ENCODE data around the gene SIVA1. TPM values are rescaled to one million over a fixed set of nuclear protein-coding genes. Genes with fewer than 3 reads are reported as not detected.

Gene SIVA1
- polyA plus RNA-seq, 3 donors, result 102 to 193 (median 156) TPM

- 83% methylated on average over 6 of the region's 10 CpGs for WGBS (ENCODE audit: insufficient coverage)
- Histone ChIP-seq H3K4me1 (ENCODE audit: control insufficient read depth in 1 of 2, insufficient read depth in 2 of 2, low read length in 2 of 2) (peaks cover 4% of the 10 kb centered on the region in 2 donors), H3K27me3 (ENCODE audit: control insufficient read depth in 2 of 2, insufficient read depth in 2 of 2, low read length in 2 of 2) (peaks cover 0 to 4% of the 10 kb centered on the region in 2 donors), H3K36me3 (replicated peaks in 1 of 2; ENCODE audit: control insufficient read depth in 1 of 2, insufficient read depth in 2 of 2, low read length in 2 of 2) (no peaks in the 10 kb centered on the region), H3K9ac (ENCODE audit: insufficient read depth, low read length, poor library complexity, severe bottlenecking) (no peak overlapping the region), H4K20me1 (ENCODE audit: insufficient read depth, low read length) (no peaks in the 10 kb centered on the region), H3K79me2 (ENCODE audit: insufficient read depth, low read length) (no peaks in the 10 kb centered on the region), H3K4me3 (replicated peaks in 1 of 3; ENCODE audit: low read depth in 2 of 3, low read length in 3 of 3) (no peak overlapping the region), H3K9me3 (replicated peaks in 1 of 2; ENCODE audit: control insufficient read depth in 1 of 2, insufficient read depth in 1 of 2, low read length in 2 of 2) (no peaks in the 10 kb centered on the region), H3K4me2 (replicated peaks; ENCODE audit: extremely low read depth, low read length, poor library complexity, severe bottlenecking) (no peak overlapping the region), H3K27ac (ENCODE audit: low read depth in 1 of 2, low read length in 2 of 2) (no peak overlapping the region), H2AFZ (ENCODE audit: insufficient read depth, low read depth, low read length, poor library complexity, severe bottlenecking) (no peak overlapping the region)
- no peak for DNase-seq
- Mint-ChIP-seq H3K36me3 (peaks cover 2 to 4% of the 10 kb centered on the region in 2 donors), H3K27ac (peak overlapping the region in 2 of 7 donors; percentile 10 to 54), H3K27me3 (ENCODE audit: low read depth in 3 of 3) (peaks cover 2 to 9% (median 8%) of the 10 kb centered on the region in 3 donors), H3K4me1 (peaks cover 11% of the 10 kb centered on the region), H3K4me3 (no peak overlapping the region), H3K9me3 (no peaks in the 10 kb centered on the region)
- intact Hi-C loops (cut with micrococcal nuclease), result no loop called here
- TF ChIP-seq, protein P1, sequence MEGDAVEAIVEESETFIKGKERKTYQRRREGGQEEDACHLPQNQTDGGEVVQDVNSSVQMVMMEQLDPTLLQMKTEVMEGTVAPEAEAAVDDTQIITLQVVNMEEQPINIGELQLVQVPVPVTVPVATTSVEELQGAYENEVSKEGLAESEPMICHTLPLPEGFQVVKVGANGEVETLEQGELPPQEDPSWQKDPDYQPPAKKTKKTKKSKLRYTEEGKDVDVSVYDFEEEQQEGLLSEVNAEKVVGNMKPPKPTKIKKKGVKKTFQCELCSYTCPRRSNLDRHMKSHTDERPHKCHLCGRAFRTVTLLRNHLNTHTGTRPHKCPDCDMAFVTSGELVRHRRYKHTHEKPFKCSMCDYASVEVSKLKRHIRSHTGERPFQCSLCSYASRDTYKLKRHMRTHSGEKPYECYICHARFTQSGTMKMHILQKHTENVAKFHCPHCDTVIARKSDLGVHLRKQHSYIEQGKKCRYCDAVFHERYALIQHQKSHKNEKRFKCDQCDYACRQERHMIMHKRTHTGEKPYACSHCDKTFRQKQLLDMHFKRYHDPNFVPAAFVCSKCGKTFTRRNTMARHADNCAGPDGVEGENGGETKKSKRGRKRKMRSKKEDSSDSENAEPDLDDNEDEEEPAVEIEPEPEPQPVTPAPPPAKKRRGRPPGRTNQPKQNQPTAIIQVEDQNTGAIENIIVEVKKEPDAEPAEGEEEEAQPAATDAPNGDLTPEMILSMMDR (IDR thresholded peaks at IDR 0.05), result no peak
Measured at GRCh38 chr14:104806625-104807465, 53.9 kb downstream of the SIVA1 start.

DNA sequence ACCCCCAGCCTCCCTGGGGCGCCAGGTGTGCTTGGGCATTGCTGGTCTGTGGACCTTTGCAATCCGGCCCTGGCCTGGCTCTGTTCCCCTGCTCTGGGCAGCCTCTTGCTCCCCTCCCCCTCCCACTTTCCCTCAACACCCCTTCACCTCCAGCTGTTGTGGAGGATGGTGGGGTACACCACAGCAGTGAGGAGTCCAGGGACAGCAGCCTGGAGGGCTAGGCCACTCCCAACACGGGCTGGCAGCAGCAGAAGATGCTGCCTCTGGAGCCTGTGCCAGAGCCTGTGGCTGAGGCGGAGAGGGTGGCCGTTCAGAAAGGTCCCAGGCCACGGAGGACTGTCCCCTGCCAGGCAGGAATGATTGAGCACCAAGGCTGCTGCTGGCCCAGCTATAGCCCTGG is 55.5 kb downstream of the SIVA1 start:
- Histone ChIP-seq H3K79me2 (ENCODE audit: insufficient read depth, low read length) (peaks cover 1% of the 10 kb centered on the region), H3K27ac (ENCODE audit: low read depth in 1 of 2, low read length in 2 of 2) (no peak overlapping the region), H3K9ac (ENCODE audit: insufficient read depth, low read length, poor library complexity, severe bottlenecking) (no peak overlapping the region), H3K4me2 (replicated peaks; ENCODE audit: extremely low read depth, low read length, poor library complexity, severe bottlenecking) (no peak overlapping the region), H3K27me3 (ENCODE audit: control insufficient read depth in 2 of 2, insufficient read depth in 2 of 2, low read length in 2 of 2) (no peaks in the 10 kb centered on the region), H3K36me3 (replicated peaks in 1 of 2; ENCODE audit: control insufficient read depth in 1 of 2, insufficient read depth in 2 of 2, low read length in 2 of 2) (no peaks in the 10 kb centered on the region), H3K4me1 (ENCODE audit: control insufficient read depth in 1 of 2, insufficient read depth in 2 of 2, low read length in 2 of 2) (no peaks in the 10 kb centered on the region), H3K4me3 (replicated peaks in 1 of 3; ENCODE audit: low read depth in 2 of 3, low read length in 3 of 3) (no peak overlapping the region), H2AFZ (ENCODE audit: insufficient read depth, low read depth, low read length, poor library complexity, severe bottlenecking) (no peak overlapping the region), H3K9me3 (replicated peaks in 1 of 2; ENCODE audit: control insufficient read depth in 1 of 2, insufficient read depth in 1 of 2, low read length in 2 of 2) (no peaks in the 10 kb centered on the region), H4K20me1 (ENCODE audit: insufficient read depth, low read length) (no peaks in the 10 kb centered on the region)
- no peak overlapping the region for H3K27ac Mint-ChIP-seq
- peaks cover 0 to 2% (median 2%) of the 10 kb centered on the region in 3 donors for H3K27me3 Mint-ChIP-seq (ENCODE audit: low read depth in 3 of 3)
- DNase-seq, result no peak
- TF ChIP-seq, protein P1 (IDR thresholded peaks at IDR 0.05), result no peak
- H3K4me3 Mint-ChIP-seq, result no peak overlapping the region
- no peaks in the 10 kb centered on the region for H3K9me3 Mint-ChIP-seq
- peaks cover 0 to 2% of the 10 kb centered on the region in 2 donors for H3K36me3 Mint-ChIP-seq
- intact Hi-C loops (cut with micrococcal nuclease), result no loop called here
- 95% methylated on average over 3 of the region's 6 CpGs for WGBS (ENCODE audit: insufficient coverage)
- peaks cover 6% of the 10 kb centered on the region for H3K4me1 Mint-ChIP-seq

Other genes with a start within 250 kb of the SIVA1 start
- not detected for gene C14orf180, start 173.4 kb upstream of the SIVA1 start, polyA plus RNA-seq
- gene TMEM179, start 148.4 kb upstream of the SIVA1 start, polyA plus RNA-seq, result not detected
- gene INF2, start 63.5 kb upstream of the SIVA1 start, polyA plus RNA-seq, result 10 to 100 TPM in 1 of 3 donors, 1 to 10 TPM in 2; 2.9 to 23.3 (median 3.8) TPM
- gene ADSS1, start 28.9 kb upstream of the SIVA1 start, polyA plus RNA-seq, result 1 to 10 TPM in 1 of 3 donors, under 1 TPM in 2; 0.61 to 3.7 (median 0.64) TPM
- 100 to 1,000 TPM in 1 of 3 donors, 10 to 100 TPM in 1, 1 to 10 TPM in 1; 7.2 to 180 (median 26.4) TPM for gene AKT1, start 42.6 kb downstream of the SIVA1 start, polyA plus RNA-seq
- gene ZBTB42, start 48.0 kb downstream of the SIVA1 start, polyA plus RNA-seq, result 1 to 10 TPM in 1 of 3 donors, under 1 TPM in 2; 0.49 to 1.0 (median 0.68) TPM
- gene CEP170B, start 112.1 kb downstream of the SIVA1 start, polyA plus RNA-seq, result under 1 TPM in 1 of 3 donors, not detected in 2; 0.09 TPM
- 10 to 100 TPM; 12.2 to 15.5 (median 15.1) TPM for gene PLD4, start 171.7 kb downstream of the SIVA1 start, polyA plus RNA-seq
- under 1 TPM in 1 of 3 donors, not detected in 2; 0.01 TPM for gene AHNAK2, start 225.2 kb downstream of the SIVA1 start, polyA plus RNA-seq
- gene CLBA1, start 232.6 kb downstream of the SIVA1 start, polyA plus RNA-seq, result under 1 TPM; 0.62 to 0.76 (median 0.63) TPM

Data from CD14-positive monocyte (primary cell).